GM13976 (cell line): ENCODE results near the gene STAT4.

ENCODE experiments used
- DNase-seq: peaks from one replicate; pipeline ENCODE4 v3.0.0; 2012; ENCODE audit warnings: low spot score
- CTCF ChIP-seq: IDR thresholded peaks from 2 replicates; pipeline ENCODE4 v1.5.1; 2012; ENCODE audit warnings: borderline replicate concordance, mild to moderate bottlenecking; ENCODE audit not compliant: insufficient read depth; ENCODE audit errors: extremely low read depth, missing control alignments, control extremely low read depth
- in situ Hi-C: fragments of 300-500 bp; cut with MboI; formaldehyde crosslinking; loops from one replicate; pipeline ENCODE4 v1.12.0; 2022; ENCODE audit warnings: low sequenced_read_pairs, mixed read lengths, inconsistent platforms; ENCODE audit not compliant: unreplicated experiment

Gene STAT4

DNA sequence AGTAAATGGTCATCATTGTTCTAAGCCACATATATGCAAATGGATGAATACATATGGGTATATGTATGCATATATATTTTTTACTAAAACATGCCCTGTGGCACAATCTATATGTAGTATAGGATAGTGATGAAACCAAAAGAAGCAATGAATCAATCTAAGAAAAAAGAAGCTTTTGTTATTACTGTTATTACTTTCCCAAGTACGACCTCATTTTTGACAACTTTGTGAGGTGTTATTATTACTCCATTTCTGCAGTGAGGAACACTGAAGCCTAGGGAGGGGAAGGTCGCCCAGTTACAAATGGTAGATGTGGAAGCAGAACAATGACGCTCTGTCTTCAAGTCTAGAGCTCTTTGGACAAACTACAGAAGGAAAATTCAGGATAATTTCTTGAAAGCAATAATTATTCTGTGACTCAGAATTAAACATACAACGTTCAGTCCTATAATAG is 38.3 kb downstream of the STAT4 start:
- TF ChIP-seq CTCF, result no peak
- DNase-seq, result no peak
- in situ Hi-C loops, result no loop called here

DNA sequence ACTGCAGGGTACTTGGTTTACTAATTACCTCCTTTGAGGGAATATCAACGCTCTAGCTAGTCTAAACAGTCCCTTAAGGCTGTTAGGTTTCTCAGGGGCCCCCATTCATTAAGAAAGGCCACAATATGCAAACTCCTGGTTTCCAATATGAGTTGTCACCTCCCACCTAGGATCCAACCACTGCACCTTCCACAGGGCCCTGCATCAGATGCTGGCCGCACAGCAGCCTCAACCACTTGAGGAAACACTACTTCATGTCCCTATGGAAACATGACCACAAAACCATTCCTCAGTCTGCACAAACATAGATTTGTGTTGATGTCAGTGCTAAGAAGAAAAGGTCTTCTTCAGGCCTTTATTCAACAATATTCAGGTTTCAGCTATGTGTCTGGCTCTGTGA is 40.9 kb downstream of the STAT4 start:
- in situ Hi-C loops, result no loop called here
- TF ChIP-seq CTCF, result no peak
- no peak for DNase-seq

GRCh38 chr2:191108331-191108730 is 42.5 kb downstream of the STAT4 start:
- no peak for TF ChIP-seq CTCF
- DNase-seq, result no peak
- in situ Hi-C loops, result no loop called here

- no peak for DNase-seq
- in situ Hi-C loops, result no loop called here
- TF ChIP-seq CTCF, result no peak
These were observed 45.7 kb downstream of the STAT4 start for GRCh38 chr2:191105082-191105481.

GRCh38 chr2:191103774-191104173 is 47.0 kb downstream of the STAT4 start:
- in situ Hi-C loops, result no loop called here
- no peak for TF ChIP-seq CTCF

GRCh38 chr2:191100216-191100615 is 50.6 kb downstream of the STAT4 start:
- no peak for TF ChIP-seq CTCF
- DNase-seq, result no peak
- in situ Hi-C loops, result no loop called here

More at GRCh38 chr2:191103774-191104173, 47.0 kb downstream of the STAT4 start:
- no peak for DNase-seq

DNA sequence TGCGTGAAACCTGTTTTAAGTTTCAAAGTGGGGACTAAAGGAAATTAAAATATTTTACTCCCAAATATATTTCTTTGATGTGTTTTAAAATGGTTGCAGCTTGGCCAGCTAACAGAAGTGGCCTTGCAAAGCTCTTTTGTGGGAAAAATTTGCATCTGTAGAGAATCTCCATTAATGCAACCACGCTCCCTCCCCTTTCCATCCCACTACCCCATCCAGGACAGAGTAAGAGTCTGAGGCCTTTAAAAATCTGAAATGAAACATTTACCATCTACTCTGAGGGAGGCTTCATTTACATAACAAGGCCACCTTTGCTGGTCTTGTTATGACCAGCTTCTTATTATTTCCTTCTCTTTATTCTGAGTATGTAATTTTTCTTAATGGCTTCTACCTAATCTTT is 63.5 kb downstream of the STAT4 start:
- DNase-seq, result no peak
- in situ Hi-C loops, result no loop called here
- no peak for TF ChIP-seq CTCF
